Measurements from ENCODE around the gene NCKAP1. TPM values are rescaled to one million over a fixed set of nuclear protein-coding genes. Genes with fewer than 3 reads are reported as not detected.
A peak's percentile ranks its signal among the peaks of the same experiment; 100 is the strongest.

NCKAP1 gene
- total and polyA plus RNA-seq, 2 donors from 2014 or later, result 45.4 to 140 TPM

DNA sequence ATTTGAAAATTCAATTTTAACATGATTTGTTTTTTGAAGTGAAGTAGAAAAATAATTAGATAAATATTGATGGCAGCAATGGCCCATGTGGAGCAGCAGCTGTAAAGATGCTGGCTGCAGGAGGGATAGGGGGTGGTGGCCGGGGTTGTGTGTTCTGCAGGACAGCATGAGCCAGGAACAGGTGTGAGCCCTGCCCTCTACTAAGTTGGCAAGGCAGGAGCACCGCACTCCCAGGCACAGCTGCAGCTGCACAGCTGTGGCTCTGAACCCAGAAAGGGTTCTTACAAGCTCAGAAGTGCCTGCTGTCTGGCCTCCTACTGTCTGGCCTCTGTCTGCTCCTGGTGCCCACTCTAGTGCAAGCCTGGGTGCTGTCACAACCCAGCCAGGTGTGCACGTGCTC lies 30.3 kb upstream of the NCKAP1 start:
- H3K4me1 ChIP-seq (ENCODE audit: control insufficient read depth in 2 of 3, insufficient read depth in 2 of 3, low read depth in 1 of 3, low read length in 3 of 3), result no peaks in the 10 kb centered on the region
- DNase-seq (no peak), FAIRE-seq (no peak)
- H3K27ac ChIP-seq (ENCODE audit: low read depth in 2 of 2, low read length in 2 of 2), result no peak overlapping the region
- no peaks in the 10 kb centered on the region for H3K27me3 ChIP-seq (ENCODE audit: control insufficient read depth, insufficient read depth, low read length)
- H3K36me3 ChIP-seq (ENCODE audit: control insufficient read depth in 2 of 3, insufficient read depth in 3 of 3, low read length in 3 of 3), result no peaks in the 10 kb centered on the region
- intact Hi-C loops (cut with DNase I), result no loop called here
- H3K9ac ChIP-seq (ENCODE audit: low read length in 3 of 3), result no peak overlapping the region
- no peaks in the 10 kb centered on the region for H3K9me3 ChIP-seq (ENCODE audit: control insufficient read depth in 2 of 3, insufficient read depth in 1 of 3, low read length in 3 of 3)
- TF ChIP-seq, protein P1, sequence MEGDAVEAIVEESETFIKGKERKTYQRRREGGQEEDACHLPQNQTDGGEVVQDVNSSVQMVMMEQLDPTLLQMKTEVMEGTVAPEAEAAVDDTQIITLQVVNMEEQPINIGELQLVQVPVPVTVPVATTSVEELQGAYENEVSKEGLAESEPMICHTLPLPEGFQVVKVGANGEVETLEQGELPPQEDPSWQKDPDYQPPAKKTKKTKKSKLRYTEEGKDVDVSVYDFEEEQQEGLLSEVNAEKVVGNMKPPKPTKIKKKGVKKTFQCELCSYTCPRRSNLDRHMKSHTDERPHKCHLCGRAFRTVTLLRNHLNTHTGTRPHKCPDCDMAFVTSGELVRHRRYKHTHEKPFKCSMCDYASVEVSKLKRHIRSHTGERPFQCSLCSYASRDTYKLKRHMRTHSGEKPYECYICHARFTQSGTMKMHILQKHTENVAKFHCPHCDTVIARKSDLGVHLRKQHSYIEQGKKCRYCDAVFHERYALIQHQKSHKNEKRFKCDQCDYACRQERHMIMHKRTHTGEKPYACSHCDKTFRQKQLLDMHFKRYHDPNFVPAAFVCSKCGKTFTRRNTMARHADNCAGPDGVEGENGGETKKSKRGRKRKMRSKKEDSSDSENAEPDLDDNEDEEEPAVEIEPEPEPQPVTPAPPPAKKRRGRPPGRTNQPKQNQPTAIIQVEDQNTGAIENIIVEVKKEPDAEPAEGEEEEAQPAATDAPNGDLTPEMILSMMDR (IDR thresholded peaks at IDR 0.05; ENCODE audit: borderline replicate concordance, extremely low read depth, insufficient read depth), result no peak
- no peak overlapping the region for H3K4me3 ChIP-seq (ENCODE audit: low read length in 3 of 3)

DNA sequence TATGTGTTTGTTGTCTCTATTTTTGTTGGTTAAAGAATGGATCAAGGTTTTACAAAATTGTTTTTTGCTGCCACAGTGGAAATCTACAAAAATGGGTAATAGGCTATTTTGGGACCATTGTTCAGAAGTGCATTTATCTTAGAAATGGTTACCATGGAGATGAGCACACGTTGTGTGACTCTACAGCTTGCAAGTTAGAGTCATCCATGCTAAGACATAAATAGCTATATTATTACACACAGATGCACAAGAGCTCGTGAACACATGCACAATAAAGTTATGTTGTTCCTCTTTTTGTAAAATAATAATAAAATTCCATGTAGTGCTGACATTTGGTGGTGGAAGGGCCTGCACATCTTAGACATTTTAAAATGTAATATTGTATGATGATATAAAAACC lies 24.8 kb upstream of the NCKAP1 start:
- Histone ChIP-seq H3K9me3 (ENCODE audit: control insufficient read depth in 2 of 3, insufficient read depth in 1 of 3, low read length in 3 of 3) (no peaks in the 10 kb centered on the region), H3K4me1 (ENCODE audit: control insufficient read depth in 2 of 3, insufficient read depth in 2 of 3, low read depth in 1 of 3, low read length in 3 of 3) (no peaks in the 10 kb centered on the region), H3K27ac (ENCODE audit: low read depth in 2 of 2, low read length in 2 of 2) (no peak overlapping the region), H3K27me3 (ENCODE audit: control insufficient read depth, insufficient read depth, low read length) (no peaks in the 10 kb centered on the region), H3K36me3 (ENCODE audit: control insufficient read depth in 2 of 3, insufficient read depth in 3 of 3, low read length in 3 of 3) (no peaks in the 10 kb centered on the region), H3K9ac (ENCODE audit: low read length in 3 of 3) (no peak overlapping the region), H3K4me3 (ENCODE audit: low read length in 3 of 3) (no peak overlapping the region)
- intact Hi-C loops (cut with DNase I), result no loop called here
- TF ChIP-seq, protein P1 (IDR thresholded peaks at IDR 0.05; ENCODE audit: borderline replicate concordance, extremely low read depth, insufficient read depth), result no peak
- FAIRE-seq, result no peak
- DNase-seq, result peak in 1 of 5 donors; percentile 6

DNA sequence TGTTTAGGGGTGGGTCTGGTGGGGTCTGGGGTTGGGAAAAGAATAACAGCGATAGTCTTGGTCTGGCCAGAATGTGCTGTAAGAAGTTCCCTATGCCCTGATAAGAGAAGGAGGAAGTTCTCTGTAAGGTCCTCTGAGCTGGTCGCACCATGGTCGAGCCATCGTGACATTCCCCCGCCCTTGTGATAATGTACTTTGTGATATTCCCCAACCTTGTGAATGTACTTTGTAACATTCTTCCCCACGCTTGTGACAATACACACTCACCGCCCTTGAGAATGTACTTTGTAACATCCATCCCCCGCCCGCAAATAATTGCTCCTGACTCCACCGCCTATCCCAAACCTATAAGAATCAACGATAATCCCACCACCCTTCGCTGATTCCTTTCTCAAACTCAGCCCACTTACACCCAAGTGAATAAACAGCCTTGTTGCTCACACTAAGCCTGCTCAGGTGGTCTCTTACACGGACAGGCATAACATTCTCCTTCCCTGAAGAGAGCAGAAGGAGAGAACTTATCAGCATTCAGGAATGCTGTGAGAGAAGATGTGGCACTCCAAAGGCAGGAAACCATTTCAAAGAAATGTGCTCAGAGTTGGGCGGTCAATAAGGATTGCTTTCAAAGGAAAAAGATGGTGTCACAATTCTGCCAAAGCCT lies 22.4 kb upstream of the NCKAP1 start:
- DNase-seq, result no peak
- TF ChIP-seq, protein P1 (IDR thresholded peaks at IDR 0.05; ENCODE audit: borderline replicate concordance, extremely low read depth, insufficient read depth), result no peak
- intact Hi-C loops (cut with DNase I), result no loop called here
- Histone ChIP-seq H3K9me3 (ENCODE audit: control insufficient read depth in 2 of 3, insufficient read depth in 1 of 3, low read length in 3 of 3) (no peaks in the 10 kb centered on the region), H3K4me3 (ENCODE audit: low read length in 3 of 3) (no peak overlapping the region), H3K27ac (ENCODE audit: low read depth in 2 of 2, low read length in 2 of 2) (no peak overlapping the region), H3K9ac (ENCODE audit: low read length in 3 of 3) (no peak overlapping the region), H3K4me1 (ENCODE audit: control insufficient read depth in 2 of 3, insufficient read depth in 2 of 3, low read depth in 1 of 3, low read length in 3 of 3) (no peaks in the 10 kb centered on the region), H3K27me3 (ENCODE audit: control insufficient read depth, insufficient read depth, low read length) (no peaks in the 10 kb centered on the region), H3K36me3 (ENCODE audit: control insufficient read depth in 2 of 3, insufficient read depth in 3 of 3, low read length in 3 of 3) (no peaks in the 10 kb centered on the region)
- no peak for FAIRE-seq

DNA sequence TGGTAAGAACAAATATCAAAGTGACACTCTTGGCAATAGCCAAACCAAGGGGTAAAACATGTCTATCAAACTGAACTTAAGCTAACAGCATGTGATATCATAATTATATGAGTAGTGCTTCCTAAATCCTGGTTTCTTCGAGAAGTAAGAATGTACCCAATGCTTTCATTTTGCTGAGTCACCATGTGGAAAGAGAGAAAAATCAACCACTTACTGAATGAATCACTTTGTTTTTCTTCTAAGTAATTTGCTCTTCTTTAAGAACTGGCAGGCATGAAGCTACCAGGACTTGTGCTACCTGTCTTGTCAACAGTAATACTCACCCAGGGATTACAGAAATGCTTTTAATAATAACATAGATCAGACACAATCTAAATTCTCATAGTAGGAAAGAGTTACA lies 21.3 kb upstream of the NCKAP1 start:
- no peaks in the 10 kb centered on the region for H3K9me3 ChIP-seq (ENCODE audit: control insufficient read depth in 2 of 3, insufficient read depth in 1 of 3, low read length in 3 of 3)
- no peak overlapping the region for H3K4me3 ChIP-seq (ENCODE audit: low read length in 3 of 3)
- intact Hi-C loops (cut with DNase I), result no loop called here
- no peaks in the 10 kb centered on the region for H3K27me3 ChIP-seq (ENCODE audit: control insufficient read depth, insufficient read depth, low read length)
- FAIRE-seq, result no peak
- TF ChIP-seq, protein P1 (IDR thresholded peaks at IDR 0.05; ENCODE audit: borderline replicate concordance, extremely low read depth, insufficient read depth), result no peak
- no peak for DNase-seq
- no peak overlapping the region for H3K27ac ChIP-seq (ENCODE audit: low read depth in 2 of 2, low read length in 2 of 2)
- H3K36me3 ChIP-seq (ENCODE audit: control insufficient read depth in 2 of 3, insufficient read depth in 3 of 3, low read length in 3 of 3), result no peaks in the 10 kb centered on the region
- no peaks in the 10 kb centered on the region for H3K4me1 ChIP-seq (ENCODE audit: control insufficient read depth in 2 of 3, insufficient read depth in 2 of 3, low read depth in 1 of 3, low read length in 3 of 3)
- H3K9ac ChIP-seq (ENCODE audit: low read length in 3 of 3), result no peak overlapping the region
